Urothelium cell line (cell line): ENCODE measurements around the gene TMEM250.
"Not testable (repeated sequence)": the region's sequence is repeated elsewhere in the genome, so short reads cannot be mapped to it uniquely, and the experiment has no call there.

Source experiments
- DNase-seq: peaks from one replicate; pipeline ENCODE4 v3.0.0; 2011; ENCODE audit warnings: low spot score, mixed read lengths
- FAIRE-seq: peaks from 2 replicates; lab custom pipeline; 2011; peaks lifted over from hg19 to GRCh38; lab: Jason Lieb, UNC

TMEM250 gene

GRCh38 chr9:136114610-136115009 is 4.1 kb downstream of the TMEM250 start:
- no peak for DNase-seq
- no peak for FAIRE-seq

GRCh38 chr9:136112541-136112940 is 6.1 kb downstream of the TMEM250 start:
- no peak for DNase-seq

GRCh38 chr9:136111910-136112309 is 6.8 kb downstream of the TMEM250 start:
- DNase-seq (no peak), FAIRE-seq (no peak)

More at GRCh38 chr9:136112541-136112940, 6.1 kb downstream of the TMEM250 start:
- no peak for FAIRE-seq

GRCh38 chr9:136111190-136111589 is 7.5 kb downstream of the TMEM250 start:
- no peak for FAIRE-seq
- DNase-seq: no peak

GRCh38 chr9:136110082-136111061 is 8.3 kb downstream of the TMEM250 start:
- FAIRE-seq: peak; percentile 63
- peak; percentile 30 for DNase-seq

- peak; percentile 71 for FAIRE-seq
These were observed 9.2 kb downstream of the TMEM250 start for GRCh38 chr9:136109351-136110081.

GRCh38 chr9:136108648-136109266 is 9.9 kb downstream of the TMEM250 start:
- DNase-seq (no peak), FAIRE-seq (no peak)

More at GRCh38 chr9:136109351-136110081, 9.2 kb downstream of the TMEM250 start:
- peak; percentile 95 for DNase-seq

- no peak for FAIRE-seq
- DNase-seq: peak; percentile 33
These were observed 10.6 kb downstream of the TMEM250 start for GRCh38 chr9:136107953-136108647.

- DNase-seq: no peak
- no peak for FAIRE-seq
These were observed 11.3 kb downstream of the TMEM250 start for GRCh38 chr9:136107155-136107952.

- FAIRE-seq: no peak
- DNase-seq: peak; percentile 26
These were observed 13.1 kb downstream of the TMEM250 start for GRCh38 chr9:136105398-136106135.

- FAIRE-seq: no peak
These were observed 13.8 kb downstream of the TMEM250 start for GRCh38 chr9:136104916-136105315.

GRCh38 chr9:136104488-136104800 is 14.2 kb downstream of the TMEM250 start:
- FAIRE-seq: no peak
- DNase-seq: no peak

More at GRCh38 chr9:136104916-136105315, 13.8 kb downstream of the TMEM250 start:
- no peak for DNase-seq

- DNase-seq (no peak), FAIRE-seq (no peak)
These were observed 14.8 kb downstream of the TMEM250 start for GRCh38 chr9:136103651-136104487.

GRCh38 chr9:136101615-136102074 is 17.0 kb downstream of the TMEM250 start:
- not testable (repeated sequence) for FAIRE-seq, DNase-seq

GRCh38 chr9:136100700-136101614 is 17.7 kb downstream of the TMEM250 start:
- FAIRE-seq: no peak
- peak; percentile 21 for DNase-seq

GRCh38 chr9:136099542-136099941 is 19.1 kb downstream of the TMEM250 start:
- no peak for DNase-seq
- no peak for FAIRE-seq

- FAIRE-seq (no peak), DNase-seq (no peak)
These were observed 19.8 kb downstream of the TMEM250 start for GRCh38 chr9:136098844-136099243.
